Endothelial cell of umbilical vein (primary cell): ENCODE data around the gene KAT6B. TPM values are rescaled to one million over a fixed set of nuclear protein-coding genes. Genes with fewer than 3 reads are reported as not detected.

ENCODE experiments used
- BruUV-seq: library from RNA; stranded (reverse); fragments of 400-500 nt; replicated peaks from 2 replicates; lab custom pipeline; 2021; lab: Mats Ljungman, UMichigan
- CTCF ChIA-PET: fragments of 300-600, 350-600 bp; sonication (Branson Sonifier 250); formaldehyde crosslinking; loops from one replicate; lab custom pipeline; 2021; ENCODE audit warnings: antibody characterized with exemption, inconsistent platforms; lab: Charles Lee
- POLR2A ChIA-PET: fragments of 300-600, 350-600 bp; sonication (Branson Sonifier 250); formaldehyde crosslinking; loops from one replicate; lab custom pipeline; 2021; ENCODE audit warnings: antibody characterized with exemption, inconsistent platforms; lab: Charles Lee
- DNase-seq: peaks from one replicate; pipeline ENCODE4 v3.0.0-alpha.2; 2011; ENCODE audit warnings: low read depth, low spot score
- FAIRE-seq: peaks from 2 replicates; lab custom pipeline; 2011; peaks lifted over from hg19 to GRCh38; lab: Jason Lieb, UNC
- H2AFZ ChIP-seq: 2 replicates; pipeline ENCODE4 v1.6.0; 2012; ENCODE audit warnings: low read depth, low read length, control low read depth, inconsistent platforms
- H3K27ac ChIP-seq: 2 replicates; pipeline ENCODE4 v1.5.1; 2011; ENCODE audit warnings: low read depth, mild to moderate bottlenecking, control low read depth, low read length, moderate library complexity; ENCODE audit not compliant: insufficient read depth
- H3K27me3 ChIP-seq, 2 experiments: 2 replicates each; pipeline versions ENCODE4 v1.6.0 to v1.6.1; 2011; ENCODE audit warnings: low read length in 2 of 2, mixed read lengths in 1 of 2; ENCODE audit not compliant: control insufficient read depth in 2 of 2, insufficient read depth in 2 of 2
- H3K36me3 ChIP-seq, 2 experiments: 2 replicates in 1 of 2; 3 replicates in 1 of 2; pipeline ENCODE4 v1.5.1; 2011; ENCODE audit warnings: low read length in 2 of 2, mild to moderate bottlenecking in 1 of 2, moderate library complexity in 1 of 2; ENCODE audit not compliant: control insufficient read depth in 2 of 2, insufficient read depth in 2 of 2; ENCODE audit errors: extremely low read depth in 1 of 2
- H3K4me1 ChIP-seq: 3 replicates; pipeline ENCODE4 v1.5.1; 2011; ENCODE audit warnings: mild to moderate bottlenecking, low read length; ENCODE audit not compliant: control insufficient read depth, insufficient read depth; ENCODE audit errors: extremely low read depth
- H3K4me2 ChIP-seq: 2 replicates; pipeline ENCODE4 v1.6.1; 2011; ENCODE audit warnings: low read length, control low read depth, mixed read lengths; ENCODE audit not compliant: insufficient read depth
- H3K4me3 ChIP-seq, 3 experiments: fragments of 200-600 bp in 1 of 3; sonication (generic), shearing (Covaris generic) in 1 of 3; replicated peaks in 1 of 3; 2 replicates each; pipeline ENCODE4 v1.5.1; 2011 to 2016; ENCODE audit warnings: control low read depth in 3 of 3, low read length in 3 of 3, mild to moderate bottlenecking in 2 of 3, inconsistent platforms in 1 of 3, low read depth in 1 of 3, moderate library complexity in 1 of 3; ENCODE audit not compliant: insufficient read depth in 1 of 3
- H3K79me2 ChIP-seq: 2 replicates; pipeline ENCODE4 v1.6.0; 2012; ENCODE audit warnings: low read length, inconsistent platforms; ENCODE audit not compliant: control insufficient read depth, insufficient read depth
- H3K9ac ChIP-seq: replicated peaks from 2 replicates; pipeline ENCODE3; 2011; ENCODE audit warnings: low read length, control low read depth; ENCODE audit not compliant: insufficient read depth; ENCODE audit errors: extremely low read depth
- H3K9me1 ChIP-seq: replicated peaks from 3 replicates; pipeline ENCODE4 v1.6.0; 2011; ENCODE audit warnings: mild to moderate bottlenecking, low read length; ENCODE audit not compliant: control insufficient read depth, insufficient read depth; ENCODE audit errors: extremely low read depth
- H3K9me3 ChIP-seq: replicated peaks from 2 replicates; pipeline ENCODE4 v1.5.1; 2012; ENCODE audit warnings: low read length, inconsistent platforms; ENCODE audit not compliant: control insufficient read depth, insufficient read depth
- H4K20me1 ChIP-seq: replicated peaks from 2 replicates; pipeline ENCODE3; 2011; ENCODE audit warnings: mild to moderate bottlenecking, low read length; ENCODE audit not compliant: control insufficient read depth, insufficient read depth; ENCODE audit errors: extremely low read depth
- EZH2 ChIP-seq: IDR thresholded peaks from 2 replicates; pipeline ENCODE4 v1.6.1; 2012; ENCODE audit warnings: borderline replicate concordance, low read depth, mild to moderate bottlenecking, moderate library complexity, low read length, inconsistent platforms; ENCODE audit not compliant: severe bottlenecking
- FOS ChIP-seq: IDR thresholded peaks from 2 replicates; pipeline ENCODE4 v1.6.1; 2011; ENCODE audit warnings: mild to moderate bottlenecking, low read length, moderate library complexity, borderline replicate concordance; ENCODE audit not compliant: insufficient read depth
- GATA2 ChIP-seq: IDR thresholded peaks from 2 replicates; pipeline ENCODE4 v1.7.0; 2011; ENCODE audit warnings: low read depth, mild to moderate bottlenecking, moderate library complexity, mixed read lengths, low read length; ENCODE audit not compliant: insufficient read length, insufficient read depth
- JUN ChIP-seq: IDR thresholded peaks from 2 replicates; pipeline ENCODE4 v1.6.1; 2011; ENCODE audit warnings: borderline replicate concordance, low read depth; ENCODE audit not compliant: insufficient read length, insufficient read depth
- MYC ChIP-seq: IDR thresholded peaks from one replicate; pipeline ENCODE4 v1.6.1; 2011; ENCODE audit warnings: mild to moderate bottlenecking, low read depth, low read length
- POLR2A ChIP-seq: IDR thresholded peaks from 2 replicates; pipeline ENCODE4 v1.6.1; 2012; ENCODE audit warnings: low read depth, mild to moderate bottlenecking, control low read depth, low read length
- POLR2AphosphoS5 ChIP-seq: IDR thresholded peaks from 2 replicates; pipeline ENCODE4 v1.6.1; 2012; ENCODE audit warnings: low read depth, mild to moderate bottlenecking, control low read depth, low read length, moderate library complexity; ENCODE audit not compliant: insufficient read depth
- dilution Hi-C: fragments of 300-500 bp; cut with MboI; formaldehyde crosslinking; loops from one replicate; pipeline ENCODE4 v1.15.0; 2019; ENCODE audit warnings: low sequenced_read_pairs; ENCODE audit not compliant: extremely low pct_ligation_motif_present
- intact Hi-C: fragments of 100-400 bp; cut with micrococcal nuclease; formaldehyde crosslinking; loops from one replicate; pipeline ENCODE4 v1.10.0; 2022
- polyA plus RNA-seq, 4 experiments: library from polyadenylated mRNA; depleted of rRNA in 3 of 4; stranded (reverse) in 3 of 4; unstranded in 1 of 4; fragments of >200 nt; gene quantifications; 2 replicates each; pipeline versions ENCODE4 v1.2.1 to v1.2.3, GENCODE V29; 2011 to 2012; ENCODE audit warnings: missing spikeins in 1 of 4
- total RNA-seq: library from RNA; stranded (reverse); gene quantifications from 2 replicates; pipeline ENCODE4 v1.2.3, GENCODE V29; 2021
- TF ChIP-seq, protein P1 (sequence below), 2 donors: IDR thresholded peaks; 1 replicate in 1 of 2; 2 replicates in 1 of 2; pipeline ENCODE4 v1.5.1; 2011; ENCODE audit warnings: low read length in 2 of 2, mild to moderate bottlenecking in 2 of 2, moderate library complexity in 2 of 2, control low read depth in 1 of 2, inconsistent platforms in 1 of 2, low read depth in 1 of 2; ENCODE audit not compliant: insufficient read depth in 1 of 2; ENCODE audit errors: extremely low read depth in 1 of 2
- TF ChIP-seq, protein P2 (sequence below): IDR thresholded peaks from 2 replicates; pipeline ENCODE4 v1.6.1; 2011; ENCODE audit not compliant: insufficient read depth, insufficient read length

The KAT6B gene
- total and polyA plus RNA-seq, 2 donors (not counting 3 experiments of a cell fraction or from before 2014, with no cell fraction given) = 4.5 to 17.0 TPM

DNA sequence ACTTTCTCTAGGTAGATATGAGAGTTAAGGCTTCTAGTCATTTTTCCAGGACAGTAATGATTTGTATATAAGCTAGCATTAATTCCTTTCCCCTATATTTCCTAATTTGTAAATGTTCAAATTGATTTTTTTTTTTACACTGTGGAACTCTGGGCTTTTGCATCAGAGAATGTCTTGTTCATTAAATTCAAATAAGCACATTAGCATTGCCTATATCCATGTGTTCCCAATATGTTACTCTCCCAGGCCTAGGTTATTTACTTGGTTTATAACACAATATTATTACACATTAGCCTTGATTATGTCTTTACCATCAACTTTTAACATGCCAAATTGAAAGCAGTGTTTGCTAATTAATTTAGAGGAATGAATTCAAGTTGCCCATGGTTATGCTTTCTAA lies 201.6 kb downstream of the KAT6B start:
- FAIRE-seq (no peak), DNase-seq (no peak)
- no TSS peak for BruUV-seq
- Histone ChIP-seq H4K20me1 (no peaks in the 10 kb centered on the region), H3K79me2 (no peaks in the 10 kb centered on the region), H2AFZ (no peak overlapping the region), H3K4me2 (no peak overlapping the region), H3K4me3 (no peak overlapping the region), H3K9me3 (no peaks in the 10 kb centered on the region), H3K27me3 (no peaks in the 10 kb centered on the region), H3K9ac (no peak overlapping the region), H3K9me1 (no peaks in the 10 kb centered on the region), H3K4me1 (no peaks in the 10 kb centered on the region), H3K27ac (no peak overlapping the region), H3K36me3 (peaks cover 0 to 12% of the 10 kb centered on the region in 2 experiments)
- ChIA-PET CTCF (no interaction called here), POLR2A (no interaction called here)
- intact Hi-C loops (loop anchor here (5.0 kb wide), 1 partner anchor 204 kb away; no protein-coding TSS in a partner anchor), dilution Hi-C loops (no loop called here)
- no peak for TF ChIP-seq EZH2
- TF ChIP-seq GATA2 = no peak
- no peak for TF ChIP-seq JUN
- no peak for TF ChIP-seq POLR2A
- TF ChIP-seq POLR2AphosphoS5 = no peak
- TF ChIP-seq, protein P1, sequence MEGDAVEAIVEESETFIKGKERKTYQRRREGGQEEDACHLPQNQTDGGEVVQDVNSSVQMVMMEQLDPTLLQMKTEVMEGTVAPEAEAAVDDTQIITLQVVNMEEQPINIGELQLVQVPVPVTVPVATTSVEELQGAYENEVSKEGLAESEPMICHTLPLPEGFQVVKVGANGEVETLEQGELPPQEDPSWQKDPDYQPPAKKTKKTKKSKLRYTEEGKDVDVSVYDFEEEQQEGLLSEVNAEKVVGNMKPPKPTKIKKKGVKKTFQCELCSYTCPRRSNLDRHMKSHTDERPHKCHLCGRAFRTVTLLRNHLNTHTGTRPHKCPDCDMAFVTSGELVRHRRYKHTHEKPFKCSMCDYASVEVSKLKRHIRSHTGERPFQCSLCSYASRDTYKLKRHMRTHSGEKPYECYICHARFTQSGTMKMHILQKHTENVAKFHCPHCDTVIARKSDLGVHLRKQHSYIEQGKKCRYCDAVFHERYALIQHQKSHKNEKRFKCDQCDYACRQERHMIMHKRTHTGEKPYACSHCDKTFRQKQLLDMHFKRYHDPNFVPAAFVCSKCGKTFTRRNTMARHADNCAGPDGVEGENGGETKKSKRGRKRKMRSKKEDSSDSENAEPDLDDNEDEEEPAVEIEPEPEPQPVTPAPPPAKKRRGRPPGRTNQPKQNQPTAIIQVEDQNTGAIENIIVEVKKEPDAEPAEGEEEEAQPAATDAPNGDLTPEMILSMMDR (IDR thresholded peaks at IDR 0.05; ENCODE audit: extremely low read depth in 1 of 2, insufficient read depth in 1 of 2, low read depth in 1 of 2, low read length in 2 of 2) = no peak
- TF ChIP-seq FOS = no peak
- no peak for TF ChIP-seq MYC
- TF ChIP-seq, protein P2, sequence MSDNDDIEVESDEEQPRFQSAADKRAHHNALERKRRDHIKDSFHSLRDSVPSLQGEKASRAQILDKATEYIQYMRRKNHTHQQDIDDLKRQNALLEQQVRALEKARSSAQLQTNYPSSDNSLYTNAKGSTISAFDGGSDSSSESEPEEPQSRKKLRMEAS = no peak
